HG03103 (cell line): Measurements from ENCODE around the gene NTRK2.

ENCODE experiments used
- ATAC-seq: cut with Tn5 transposase; IDR thresholded peaks from one replicate; pipeline ENCODE4 v1.9.1; 2021; ENCODE audit warnings: low read depth; ENCODE audit not compliant: unreplicated experiment

The NTRK2 gene

DNA sequence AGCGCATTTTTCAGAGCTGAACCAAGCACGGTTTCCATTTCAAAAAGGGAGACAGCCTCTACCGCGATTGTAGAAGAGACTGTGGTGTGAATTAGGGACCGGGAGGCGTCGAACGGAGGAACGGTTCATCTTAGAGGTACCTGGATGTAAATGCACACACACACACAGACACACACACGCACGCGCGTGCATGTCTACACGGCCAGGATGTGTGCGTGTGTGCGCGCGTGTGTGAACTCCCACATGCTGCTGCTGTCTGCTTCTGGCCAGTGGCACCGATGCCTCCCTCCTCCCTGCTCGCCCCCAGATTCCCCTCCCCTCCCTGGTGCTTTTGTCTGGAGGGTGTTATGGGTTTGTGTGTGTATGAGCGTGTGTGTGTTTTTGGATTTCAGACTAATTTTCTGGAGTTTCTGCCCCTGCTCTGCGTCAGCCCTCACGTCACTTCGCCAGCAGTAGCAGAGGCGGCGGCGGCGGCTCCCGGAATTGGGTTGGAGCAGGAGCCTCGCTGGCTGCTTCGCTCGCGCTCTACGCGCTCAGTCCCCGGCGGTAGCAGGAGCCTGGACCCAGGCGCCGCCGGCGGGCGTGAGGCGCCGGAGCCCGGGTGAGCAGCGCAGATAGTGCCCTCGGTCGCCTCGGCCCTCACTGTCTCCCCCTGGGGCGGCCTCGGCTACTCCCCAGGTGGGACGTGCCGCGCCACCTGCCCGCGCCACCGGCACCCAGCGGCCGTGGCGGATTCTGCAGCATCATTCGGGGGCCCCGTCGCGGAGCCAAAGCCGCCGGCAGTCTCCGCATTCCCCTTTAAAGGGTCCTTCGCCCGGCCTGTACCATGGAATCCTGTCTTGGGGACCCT is at the start of gene NTRK2:
Gene NTRK2, plus strand, starts transcription at position 442 of the 850 bp plus-strand sequence. CDS start 1,020 bp downstream, outside the sequence.
- ATAC-seq, result no peak

DNA sequence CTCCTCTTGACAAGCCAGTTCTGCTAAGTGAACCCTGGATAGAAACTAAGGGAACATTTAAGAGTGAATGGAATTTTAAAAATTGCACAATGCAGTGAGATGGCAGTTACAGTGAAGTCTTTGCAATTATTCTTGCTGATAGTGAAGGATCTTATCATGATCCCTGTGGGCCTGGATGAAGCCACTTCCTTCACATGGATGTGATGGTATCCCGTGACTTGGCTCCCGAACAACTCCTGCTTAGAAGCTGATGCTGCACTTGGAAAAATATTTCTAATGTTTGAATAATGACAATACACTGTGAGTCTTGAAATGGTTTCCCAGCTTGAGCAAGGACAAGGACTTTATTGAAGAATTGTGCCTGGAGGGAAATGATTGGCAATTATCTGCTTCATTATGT is 49.2 kb upstream of the NTRK2 start:
- ATAC-seq, result no peak

- no peak for ATAC-seq
These were observed 47.7 kb upstream of the NTRK2 start for GRCh38 chr9:84621811-84622210.

- no peak for ATAC-seq
These were observed 46.5 kb upstream of the NTRK2 start for GRCh38 chr9:84622981-84623380.

DNA sequence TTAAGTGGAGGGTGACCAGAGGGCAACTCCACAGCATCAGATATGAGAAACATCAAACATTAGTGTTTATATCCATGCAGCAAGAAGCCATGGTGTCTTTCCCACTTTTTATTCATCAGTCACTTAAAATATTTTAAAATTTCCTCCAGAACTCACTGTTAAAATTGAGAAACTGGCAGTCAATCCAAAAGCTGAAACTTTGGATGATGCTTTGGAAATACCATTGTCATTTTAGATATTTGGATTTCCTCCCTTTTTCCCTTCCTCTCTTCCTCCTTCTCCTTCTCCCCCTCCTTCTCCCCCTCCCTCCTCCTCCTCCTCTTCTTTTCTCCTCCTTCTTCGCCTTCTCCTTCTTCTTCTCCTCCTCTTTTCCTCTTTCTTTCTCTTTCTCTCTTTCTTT is 33.1 kb upstream of the NTRK2 start:
- ATAC-seq, result no peak

GRCh38 chr9:84642553-84643141 is 26.9 kb upstream of the NTRK2 start:
- ATAC-seq, result no peak

DNA sequence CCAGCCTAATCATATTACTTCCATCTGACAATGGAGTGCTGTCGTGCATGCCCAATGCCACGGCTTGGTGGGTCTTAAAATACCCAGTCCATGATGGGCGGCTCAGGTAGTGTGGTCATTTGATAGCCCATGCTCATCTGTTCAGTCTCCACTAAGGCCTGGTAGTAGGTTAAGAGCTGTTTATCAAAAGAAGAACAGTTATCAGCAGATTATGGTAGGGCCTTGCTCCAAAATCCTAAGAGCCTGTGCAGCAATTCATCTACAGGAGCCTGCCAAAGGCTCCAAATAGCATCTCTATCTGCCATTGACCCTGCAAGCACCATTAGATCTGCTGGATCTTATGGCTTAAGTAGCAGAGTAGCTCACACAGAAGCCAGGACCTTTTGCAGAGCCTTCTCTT is 21.8 kb upstream of the NTRK2 start:
- no peak for ATAC-seq

GRCh38 chr9:84652496-84653120 is 16.9 kb upstream of the NTRK2 start:
- ATAC-seq, result no peak

DNA sequence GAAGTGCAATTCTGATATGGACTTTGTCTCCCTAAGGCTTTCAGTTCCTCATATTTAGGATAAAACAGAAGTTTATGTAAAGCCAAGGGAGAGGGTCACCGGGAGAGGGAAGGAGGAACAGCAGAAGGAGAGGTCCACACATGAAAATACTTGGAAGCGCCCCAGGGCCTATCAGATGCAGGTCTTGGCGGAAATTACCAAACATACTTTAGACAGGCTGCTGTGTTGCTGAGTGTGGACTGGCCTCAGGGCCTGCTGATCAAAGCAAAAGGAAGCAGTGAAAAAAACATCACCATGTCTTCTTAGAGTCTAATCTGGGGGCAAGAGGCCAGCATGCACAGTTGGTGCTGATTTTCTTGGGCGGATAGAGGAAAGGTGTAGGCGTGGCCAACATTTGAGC is 14.1 kb upstream of the NTRK2 start:
- no peak for ATAC-seq

GRCh38 chr9:84659313-84659712 is 10.2 kb upstream of the NTRK2 start:
- no peak for ATAC-seq

DNA sequence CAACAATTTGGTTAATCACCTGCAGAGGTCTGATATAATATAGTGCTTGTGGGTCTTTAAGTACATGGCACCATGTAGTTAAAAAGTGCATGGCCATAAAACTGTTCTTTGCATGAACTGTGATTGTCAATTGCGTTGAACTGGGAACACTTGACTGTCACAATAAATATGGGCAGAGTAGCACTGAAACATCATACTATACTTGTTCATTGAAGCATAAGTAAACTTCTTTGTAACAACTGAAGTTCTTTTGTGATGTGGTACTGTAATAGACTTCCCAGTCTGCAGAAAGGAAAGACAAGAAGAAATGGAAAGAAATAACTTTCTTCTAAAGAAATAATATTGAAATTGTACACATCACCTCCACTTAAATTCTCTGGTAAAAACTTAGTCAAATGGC is 9.8 kb upstream of the NTRK2 start:
- no peak for ATAC-seq

- ATAC-seq, result no peak
These were observed 1.8 kb upstream of the NTRK2 start for GRCh38 chr9:84667571-84668195.

GRCh38 chr9:84668196-84669012 is 1.1 kb upstream of the NTRK2 start:
- ATAC-seq, result peak; percentile 65

- ATAC-seq, result no peak
These were observed 579 bp upstream of the NTRK2 start for GRCh38 chr9:84669013-84669287.

DNA sequence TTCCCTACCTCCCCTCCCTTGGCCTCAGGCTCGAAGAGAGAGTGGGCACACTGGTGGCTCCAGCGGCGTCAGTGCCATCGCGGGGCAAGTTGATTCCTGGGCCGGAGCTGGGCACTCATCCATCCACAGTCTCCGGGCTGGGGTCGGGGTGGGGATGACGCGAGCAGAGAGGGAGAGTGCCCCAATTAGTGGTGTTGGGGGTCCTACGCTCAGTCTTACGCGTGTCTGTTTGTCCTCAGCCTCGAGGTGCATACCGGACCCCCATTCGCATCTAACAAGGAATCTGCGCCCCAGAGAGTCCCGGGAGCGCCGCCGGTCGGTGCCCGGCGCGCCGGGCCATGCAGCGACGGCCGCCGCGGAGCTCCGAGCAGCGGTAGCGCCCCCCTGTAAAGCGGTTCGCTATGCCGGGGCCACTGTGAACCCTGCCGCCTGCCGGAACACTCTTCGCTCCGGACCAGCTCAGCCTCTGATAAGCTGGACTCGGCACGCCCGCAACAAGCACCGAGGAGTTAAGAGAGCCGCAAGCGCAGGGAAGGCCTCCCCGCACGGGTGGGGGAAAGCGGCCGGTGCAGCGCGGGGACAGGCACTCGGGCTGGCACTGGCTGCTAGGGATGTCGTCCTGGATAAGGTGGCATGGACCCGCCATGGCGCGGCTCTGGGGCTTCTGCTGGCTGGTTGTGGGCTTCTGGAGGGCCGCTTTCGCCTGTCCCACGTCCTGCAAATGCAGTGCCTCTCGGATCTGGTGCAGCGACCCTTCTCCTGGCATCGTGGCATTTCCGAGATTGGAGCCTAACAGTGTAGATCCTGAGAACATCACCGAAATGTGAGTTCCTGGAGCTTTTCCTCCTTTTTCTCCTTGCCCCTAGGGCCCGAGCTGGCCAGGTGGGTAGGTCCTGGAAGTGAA is 861 bp downstream of the NTRK2 start:
- no peak for ATAC-seq

DNA sequence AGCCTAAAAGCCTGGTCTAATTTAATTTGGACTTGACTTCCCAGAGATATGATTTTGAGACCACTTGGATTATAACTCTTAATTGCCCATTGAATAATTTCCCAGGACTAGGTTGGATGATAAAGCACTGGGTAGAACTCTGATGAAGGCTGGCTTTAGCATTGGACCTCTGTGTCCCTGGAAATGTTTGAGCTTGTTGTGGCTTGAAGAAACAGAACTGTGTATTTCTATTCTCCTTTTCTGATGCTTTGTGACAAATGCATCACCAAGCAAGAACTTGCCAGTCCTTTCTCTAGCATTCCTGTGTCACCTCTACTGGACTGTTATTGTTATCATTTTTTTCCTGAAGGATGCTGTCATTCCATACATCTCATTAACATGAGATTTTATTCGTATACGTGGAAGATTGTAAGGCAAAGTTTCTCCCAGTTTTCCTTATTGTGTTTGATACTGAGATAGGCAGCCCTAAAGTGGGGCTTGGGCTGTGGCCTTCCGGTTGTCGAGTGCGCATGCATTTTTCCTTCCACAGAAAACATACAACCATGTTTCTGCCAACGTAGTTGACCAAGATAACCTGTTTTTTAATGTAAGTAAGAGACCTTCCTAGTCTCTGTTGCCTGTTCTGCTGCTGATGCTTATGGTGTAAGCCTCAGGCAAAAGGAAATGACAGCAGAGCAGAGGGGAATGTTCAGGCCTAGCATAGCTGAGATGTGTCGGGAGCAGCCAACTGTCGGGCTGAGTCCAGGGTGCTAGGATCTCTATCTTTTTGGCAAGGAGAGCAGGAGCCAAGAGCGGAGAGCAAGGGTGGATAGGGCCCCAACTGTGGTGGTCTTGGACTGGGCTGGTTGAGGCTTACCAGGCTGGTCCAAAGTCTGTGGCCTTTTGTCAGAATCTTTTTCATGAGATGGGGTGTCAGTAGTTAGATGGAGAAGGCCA is 2.3 kb downstream of the NTRK2 start:
- ATAC-seq, result no peak

GRCh38 chr9:84673806-84674205 is 4.3 kb downstream of the NTRK2 start:
- no peak for ATAC-seq

DNA sequence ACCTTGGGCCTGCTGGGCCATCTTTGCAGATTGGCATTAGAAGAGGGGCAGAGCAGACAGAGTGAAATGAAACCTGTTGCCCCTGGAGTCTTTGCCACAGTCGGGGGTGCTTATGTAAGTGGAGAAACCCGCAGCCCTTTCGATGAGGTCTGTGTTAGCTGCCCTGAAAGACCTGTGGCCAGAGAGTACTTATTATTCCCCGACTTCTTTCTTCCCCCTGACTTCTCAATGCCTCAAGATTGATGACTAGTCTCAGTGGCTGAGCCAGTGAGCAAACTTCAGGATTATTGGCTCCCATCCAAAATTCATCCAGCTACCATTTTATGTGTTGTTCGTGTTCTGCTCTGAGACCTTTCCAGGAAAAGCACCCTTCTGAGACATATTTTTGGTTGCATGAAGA is 7.6 kb downstream of the NTRK2 start:
- ATAC-seq, result no peak

DNA sequence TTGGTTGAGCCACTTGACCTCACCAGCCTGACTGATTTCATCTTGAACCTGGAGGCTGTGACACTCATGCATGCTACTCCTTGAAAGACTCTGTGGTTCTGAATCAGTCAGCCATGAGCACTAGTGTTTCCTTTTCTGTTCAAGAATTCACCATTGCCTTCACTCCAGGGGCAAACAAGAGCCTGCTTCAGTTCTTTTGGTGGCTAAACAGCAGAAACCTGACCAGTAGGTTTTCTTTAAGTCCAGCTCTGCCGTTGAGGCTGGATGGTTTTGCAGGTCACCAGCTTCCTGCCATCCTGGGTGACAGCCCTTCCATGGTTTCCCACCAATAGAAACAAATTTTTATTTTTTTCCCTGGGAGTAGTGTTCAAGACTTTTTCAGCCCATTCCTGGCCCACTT is 10.0 kb downstream of the NTRK2 start:
- ATAC-seq, result no peak
